GM19395 (cell line): ENCODE measurements around the gene YIPF5.

Source experiments
- ATAC-seq: cut with Tn5 transposase; IDR thresholded peaks from one replicate; pipeline ENCODE4 v1.9.1; 2021; ENCODE audit warnings: mild to moderate bottlenecking, moderate library complexity; ENCODE audit not compliant: unreplicated experiment

Gene YIPF5

DNA sequence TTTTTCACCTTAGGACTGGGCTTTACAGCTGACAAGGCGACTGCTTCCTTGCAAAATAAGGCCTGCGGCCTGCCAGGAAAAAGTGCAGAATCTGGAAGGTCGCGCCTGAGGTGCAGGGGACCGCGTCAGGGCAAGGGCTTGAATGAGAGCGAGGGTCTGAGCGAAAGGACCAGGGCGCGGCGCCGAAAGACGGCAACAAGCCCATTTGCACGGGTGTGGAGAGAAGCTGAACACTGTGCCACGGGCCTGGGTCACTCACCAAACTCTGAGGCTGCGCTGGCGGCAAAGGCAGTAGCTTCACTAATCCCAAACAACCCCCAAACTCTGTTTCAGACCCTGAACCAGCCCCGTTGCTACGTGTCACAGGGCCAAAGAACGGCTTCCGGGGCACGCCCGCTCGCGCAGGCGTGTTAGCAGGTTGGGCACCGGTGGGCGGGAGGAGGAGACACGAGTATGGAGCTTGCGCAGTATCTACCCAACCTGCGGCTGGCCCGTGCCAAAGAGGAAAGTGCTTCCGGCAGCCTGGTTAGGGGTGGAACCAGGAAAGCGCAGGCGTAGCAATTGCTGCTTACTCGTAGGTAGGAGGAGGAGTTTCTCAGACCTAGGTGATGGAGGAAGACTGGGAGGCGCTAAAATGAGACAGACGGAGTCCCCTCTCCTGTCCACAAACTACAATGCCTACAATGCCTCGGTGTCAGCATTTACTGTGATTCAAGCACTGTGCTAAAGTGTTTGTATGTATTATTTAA is at the start of gene YIPF5, which contains the start of gene KCTD16:
YIPF5 (minus strand) TSS at position 384 of the 749 bp plus-strand sequence. CDS start 704 bp downstream, outside the sequence.
KCTD16 (plus strand) TSS at position 598 of the 749 bp plus-strand sequence.
- peak; percentile 99 for ATAC-seq

DNA sequence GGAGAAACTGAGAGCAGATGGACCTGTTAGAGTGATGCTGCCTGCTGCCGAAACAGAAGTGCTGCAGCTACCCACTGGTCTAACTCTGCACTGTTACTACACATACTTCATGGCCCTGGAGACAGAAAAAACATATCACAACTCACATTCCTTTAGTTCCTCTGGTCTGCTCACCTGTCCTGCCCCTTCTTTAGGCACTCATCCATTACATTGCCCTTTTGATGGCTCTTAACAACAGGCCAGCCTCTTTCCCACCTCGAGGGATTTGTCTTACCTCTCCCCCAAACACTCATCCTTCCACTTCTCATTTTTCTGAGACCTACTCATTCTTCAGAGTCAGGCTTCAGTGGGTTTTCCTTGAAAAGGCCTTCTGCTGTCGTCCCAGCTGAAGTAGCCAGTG is 49.4 kb upstream of the YIPF5 start:
- no peak for ATAC-seq

DNA sequence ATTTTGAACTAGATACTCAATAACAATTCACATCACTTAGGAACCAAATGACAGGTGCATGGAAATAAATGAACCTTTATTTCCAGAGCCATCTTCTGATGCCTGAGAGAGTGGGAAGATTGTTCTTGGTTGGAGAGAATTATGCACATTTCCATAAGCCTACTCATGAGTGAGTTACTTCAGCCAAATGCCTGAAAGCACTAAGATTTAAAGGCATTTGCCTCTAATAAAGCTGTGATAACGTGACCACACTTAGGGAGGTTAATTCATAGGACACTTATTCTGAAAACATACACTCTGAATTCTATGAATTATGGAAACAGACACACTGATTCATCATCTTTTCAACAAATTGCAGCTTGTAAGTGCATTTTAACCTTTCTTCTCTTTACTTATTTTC is 40.2 kb upstream of the YIPF5 start:
- ATAC-seq = no peak

DNA sequence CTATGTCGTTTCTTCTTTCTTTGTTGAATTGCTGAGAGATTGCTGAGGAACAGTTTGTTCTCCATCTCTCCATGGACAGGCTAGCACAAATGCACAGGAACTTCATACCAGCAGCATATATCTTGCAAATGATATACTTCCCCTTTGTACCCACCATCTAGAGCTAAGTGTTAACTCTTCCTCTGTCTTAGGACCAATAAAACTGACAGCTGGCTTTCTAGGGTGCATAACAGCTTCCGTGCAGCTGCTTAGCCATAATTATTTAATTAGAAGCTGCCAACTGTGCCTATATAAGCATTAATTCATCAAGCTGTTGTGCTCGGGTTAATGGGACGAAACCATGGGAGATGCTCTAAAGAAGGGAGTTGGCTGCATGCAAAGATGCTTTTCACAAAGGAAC is 38.9 kb upstream of the YIPF5 start:
- ATAC-seq = no peak

DNA sequence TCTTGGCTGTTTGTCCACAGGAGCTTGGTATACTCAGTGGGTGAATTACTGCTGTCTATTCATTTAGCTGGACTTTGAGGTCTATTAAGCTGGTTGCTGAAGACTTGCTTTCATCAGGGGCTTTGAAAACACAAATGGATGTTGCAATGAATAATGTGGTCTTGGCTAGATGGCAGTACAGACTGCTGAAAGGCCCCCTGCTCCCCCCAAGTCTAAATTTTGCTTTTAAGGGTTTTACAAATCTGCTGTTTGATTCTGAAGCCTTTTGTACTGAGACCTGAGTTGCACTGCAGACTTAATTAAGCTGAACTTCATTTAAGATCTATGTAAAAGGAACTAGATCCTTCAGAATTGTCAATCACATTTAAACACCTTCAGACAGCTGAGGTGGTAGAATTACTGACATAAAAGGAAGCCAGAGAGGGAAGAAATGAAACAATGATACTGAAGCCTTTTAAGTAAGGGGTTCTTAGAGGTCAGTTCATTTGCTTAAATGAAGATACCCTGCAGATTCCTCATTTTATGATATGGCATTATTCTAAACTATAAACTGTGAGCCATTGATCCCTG is 37.5 kb upstream of the YIPF5 start:
- no peak for ATAC-seq

DNA sequence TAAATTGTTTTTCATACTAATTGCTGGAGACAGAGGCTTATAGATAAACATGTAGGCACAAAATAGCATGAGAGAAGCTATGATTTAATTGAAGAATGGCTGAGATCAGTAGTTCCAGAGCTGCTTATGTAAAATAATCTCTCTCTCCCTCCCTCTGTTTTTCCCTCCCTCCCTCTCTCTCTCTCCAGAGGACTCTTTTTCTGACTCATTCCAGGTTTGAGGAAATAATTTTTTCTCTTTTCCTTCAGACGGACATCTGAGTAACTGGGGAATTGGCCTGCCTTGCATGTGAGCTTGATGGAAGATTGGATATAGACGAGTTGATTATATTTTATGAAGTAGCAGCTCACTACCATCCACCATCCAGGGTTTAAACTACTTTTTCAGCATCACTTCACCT is 35.7 kb upstream of the YIPF5 start:
- ATAC-seq = no peak

- no peak for ATAC-seq
Observed at GRCh38 chr5:144205141-144205551, 34.7 kb upstream of the YIPF5 start.

DNA sequence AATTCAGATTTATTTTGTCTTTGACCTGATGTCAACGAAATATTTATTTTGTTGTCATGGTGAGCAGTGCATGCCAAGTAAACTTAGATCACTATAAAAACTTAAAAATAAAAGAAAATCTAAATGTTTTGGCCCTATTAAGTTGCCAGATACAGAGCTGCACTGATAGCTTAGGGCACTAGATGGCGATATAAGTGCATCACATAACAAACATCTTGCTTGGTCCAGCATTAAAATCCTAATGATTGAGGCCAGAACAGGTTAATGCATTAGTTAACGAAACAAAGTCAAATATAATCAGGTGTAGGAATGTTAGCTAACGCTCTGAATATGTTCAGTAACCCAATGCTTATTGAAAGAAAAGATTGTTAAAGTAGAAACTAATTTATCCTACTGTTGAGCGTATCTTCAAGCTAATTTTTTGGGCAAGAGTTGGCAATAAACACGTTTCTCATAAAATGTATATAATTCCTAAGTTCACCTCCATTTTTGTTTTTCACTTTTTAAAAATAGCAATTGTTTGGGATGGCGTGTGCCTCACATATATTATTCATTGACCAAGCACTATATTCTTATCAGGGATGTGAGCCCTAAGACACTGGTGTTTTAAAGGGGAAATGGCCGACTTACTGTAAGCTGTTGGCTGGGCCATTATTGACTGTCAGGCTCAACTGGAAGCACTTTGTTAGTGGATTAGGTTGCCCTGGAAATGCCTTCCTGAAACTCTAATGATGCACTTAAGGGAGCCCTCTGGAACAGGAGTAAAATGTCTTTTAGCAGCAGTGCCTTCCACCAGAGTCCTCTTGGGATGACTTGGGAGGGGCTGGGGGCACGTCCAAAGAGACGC is 33.5 kb upstream of the YIPF5 start:
- peak; percentile 89 for ATAC-seq

DNA sequence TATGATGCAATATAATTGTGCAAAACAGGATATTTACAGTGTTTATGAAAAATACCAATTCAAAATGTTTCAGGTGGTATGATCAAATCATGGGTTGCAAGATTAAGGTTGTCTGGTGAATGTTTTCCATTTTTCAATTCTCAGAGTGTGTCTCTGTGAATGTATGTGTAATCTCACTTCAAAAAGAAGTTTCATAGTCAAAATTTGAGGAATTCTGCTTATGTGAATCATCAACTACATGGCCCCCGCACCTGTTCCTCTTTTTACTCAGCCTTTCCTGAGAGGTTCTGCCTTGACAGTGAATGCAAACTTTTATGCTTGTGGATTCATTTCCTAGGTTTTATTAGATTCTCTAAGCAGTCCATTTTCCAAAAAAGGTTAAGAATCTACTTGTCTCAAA is 32.3 kb upstream of the YIPF5 start:
- no peak for ATAC-seq

DNA sequence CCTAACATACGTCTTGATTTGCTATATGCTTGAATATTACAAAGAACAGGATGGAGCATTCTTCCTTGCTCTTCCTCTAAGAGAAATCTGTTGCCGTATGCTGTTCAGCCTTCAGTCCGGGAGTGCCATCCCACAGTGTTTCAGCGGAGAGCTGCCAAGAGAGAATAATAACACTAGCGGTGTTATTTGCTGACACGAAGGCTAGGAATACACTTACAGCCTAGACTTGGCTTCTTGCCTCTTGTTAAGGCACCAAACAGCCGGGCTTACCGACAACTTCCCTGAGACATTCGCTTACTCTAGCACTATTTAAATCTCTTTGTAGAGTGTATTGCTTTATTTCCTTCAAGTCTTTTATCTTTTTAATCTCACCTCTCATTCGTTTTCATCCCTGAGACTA is 31.6 kb upstream of the YIPF5 start:
- ATAC-seq = no peak

- ATAC-seq = no peak
Observed at GRCh38 chr5:144201588-144201987, 31.1 kb upstream of the YIPF5 start.

DNA sequence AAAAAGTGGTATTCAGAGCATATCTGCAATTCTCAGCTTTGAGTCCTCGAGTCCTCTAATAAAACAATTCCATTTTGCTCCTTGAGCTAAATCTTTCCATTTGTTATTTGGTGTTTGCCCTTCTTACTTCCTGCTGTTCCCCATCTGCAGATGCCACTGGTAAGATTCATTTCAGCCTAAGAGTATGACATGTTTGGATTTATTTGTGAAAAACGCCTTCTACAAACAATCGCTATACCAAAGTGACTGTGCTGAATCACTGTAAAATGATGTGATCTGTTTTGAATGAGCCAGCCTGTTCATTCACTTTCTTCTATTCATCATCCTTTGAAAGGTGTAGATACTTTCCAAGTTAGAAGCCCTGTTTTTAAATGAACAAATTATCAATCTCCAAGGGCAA is 27.9 kb upstream of the YIPF5 start:
- no peak for ATAC-seq

DNA sequence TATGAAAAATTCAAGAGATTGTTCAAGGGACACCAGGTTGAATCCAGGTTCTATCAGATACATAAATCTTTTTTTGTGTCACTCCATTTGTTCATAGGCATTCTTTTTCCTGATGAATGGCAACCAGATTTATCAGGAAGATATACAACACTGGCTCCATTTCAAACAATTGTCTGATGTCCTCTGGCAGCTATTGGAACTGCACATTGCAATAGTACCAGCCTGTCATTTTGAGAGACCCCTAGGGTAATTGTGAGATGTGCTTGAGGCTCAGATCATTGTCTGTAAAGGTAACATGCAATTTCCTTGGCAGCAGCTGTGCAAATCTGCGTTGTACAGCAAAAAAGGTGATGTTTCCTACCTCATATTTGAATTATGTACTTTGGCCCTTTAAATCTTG is 26.2 kb upstream of the YIPF5 start:
- no peak for ATAC-seq

DNA sequence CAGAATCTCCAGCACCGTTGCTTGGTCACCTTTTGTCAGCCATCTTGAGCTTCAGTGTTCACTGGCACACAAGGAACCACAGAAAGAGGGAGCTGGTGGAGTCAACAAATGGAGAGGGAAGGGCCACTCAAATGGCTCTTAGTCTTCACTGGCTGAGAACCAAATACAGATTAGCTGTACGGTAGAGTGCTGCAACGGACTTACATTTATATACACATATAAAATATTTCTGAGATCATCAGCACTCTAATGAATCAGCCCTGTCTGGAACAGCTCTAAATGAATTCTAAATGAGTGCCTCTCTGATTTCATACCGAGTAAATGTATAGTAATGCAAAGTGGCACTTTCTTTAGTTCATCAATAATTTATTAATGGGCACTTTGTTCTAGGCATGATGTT is 25.0 kb upstream of the YIPF5 start:
- no peak for ATAC-seq

DNA sequence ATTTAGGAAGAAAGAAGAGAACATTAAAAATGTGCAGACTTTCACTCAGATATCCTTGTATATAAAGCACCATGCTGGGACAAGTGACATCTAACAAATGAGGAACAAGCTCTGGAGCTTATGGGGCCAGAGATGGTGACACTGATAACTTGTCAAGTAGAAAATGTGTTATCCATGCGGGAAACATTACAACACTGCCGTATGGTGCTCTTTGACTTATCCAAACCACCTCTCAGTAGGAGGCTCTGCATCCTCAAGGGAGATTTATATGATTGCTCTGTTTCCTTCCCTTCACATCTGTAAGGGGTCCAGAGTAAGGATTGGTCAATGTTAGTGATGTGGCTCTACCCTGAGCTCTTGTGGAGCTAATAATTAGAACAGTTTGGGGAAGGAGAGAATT is 23.7 kb upstream of the YIPF5 start:
- no peak for ATAC-seq

- ATAC-seq = no peak
Observed at GRCh38 chr5:144192661-144193060, 22.2 kb upstream of the YIPF5 start.

DNA sequence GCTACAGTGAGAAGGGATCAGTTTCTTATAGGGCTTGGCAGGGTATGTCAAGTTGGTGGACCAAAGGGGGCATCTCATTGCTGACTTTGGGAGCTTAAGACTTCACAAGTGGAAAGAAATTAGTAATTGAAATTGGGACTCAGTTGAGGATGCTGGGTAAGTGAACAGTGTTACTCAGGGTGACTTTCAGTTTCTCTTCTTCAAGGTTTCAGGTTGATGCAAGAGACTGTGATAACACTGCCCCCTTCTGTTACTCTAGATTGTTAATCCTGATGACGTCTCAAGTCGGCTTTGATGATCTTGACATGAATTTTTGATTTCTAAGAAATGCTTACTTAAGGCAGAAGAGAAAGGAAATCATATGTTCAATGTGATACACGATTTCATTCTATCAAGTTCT is 21.5 kb upstream of the YIPF5 start:
- ATAC-seq = peak; percentile 89

DNA sequence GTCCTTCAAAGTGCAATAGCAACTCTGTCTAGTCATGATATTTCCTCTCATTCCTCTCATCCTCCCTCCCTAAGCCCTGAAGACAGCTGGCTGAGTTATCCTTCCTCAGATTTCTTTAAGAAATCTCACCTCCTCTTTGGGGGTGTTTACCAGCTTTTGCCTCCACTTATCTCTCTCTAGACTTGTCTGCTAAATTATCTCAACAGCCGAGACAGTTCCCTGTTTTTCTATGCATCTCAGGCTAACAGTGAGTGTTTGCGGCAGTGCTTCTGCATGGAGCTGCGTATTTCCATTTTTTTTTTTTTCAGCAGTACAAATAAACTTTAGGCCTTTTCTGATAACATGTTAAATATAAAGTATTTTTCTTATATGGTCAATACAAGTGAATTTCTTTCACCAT is 21.1 kb upstream of the YIPF5 start:
- ATAC-seq = no peak

DNA sequence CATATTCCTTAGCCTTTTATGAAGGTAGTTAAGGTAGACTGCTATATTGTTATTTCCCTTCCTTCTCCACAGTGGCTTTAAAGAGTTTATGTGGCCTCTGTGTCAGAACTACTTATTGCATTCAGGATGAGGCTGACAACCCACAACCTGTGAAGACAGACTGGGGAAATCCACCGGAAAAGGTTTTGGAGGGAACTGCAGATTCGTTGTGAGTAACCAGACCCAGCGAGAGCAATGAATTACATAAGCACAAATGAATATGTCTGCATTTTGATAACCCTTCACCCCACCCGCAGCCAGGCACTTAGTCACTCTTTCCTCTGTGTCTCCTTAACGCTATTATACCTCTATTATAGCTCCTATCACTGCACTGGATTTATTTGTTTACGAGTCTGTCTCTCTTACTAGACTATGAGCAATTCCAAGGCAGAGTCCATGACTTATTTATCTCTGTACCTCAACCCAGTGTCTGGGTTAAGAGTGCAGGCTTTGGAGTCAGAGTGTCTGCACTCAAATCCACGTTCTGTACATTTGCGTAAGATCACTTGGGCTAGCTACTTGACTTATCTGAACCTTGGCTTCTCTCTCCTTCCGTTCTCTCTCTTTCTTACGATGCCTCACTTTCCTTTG is 19.5 kb upstream of the YIPF5 start:
- peak; percentile 30 for ATAC-seq

DNA sequence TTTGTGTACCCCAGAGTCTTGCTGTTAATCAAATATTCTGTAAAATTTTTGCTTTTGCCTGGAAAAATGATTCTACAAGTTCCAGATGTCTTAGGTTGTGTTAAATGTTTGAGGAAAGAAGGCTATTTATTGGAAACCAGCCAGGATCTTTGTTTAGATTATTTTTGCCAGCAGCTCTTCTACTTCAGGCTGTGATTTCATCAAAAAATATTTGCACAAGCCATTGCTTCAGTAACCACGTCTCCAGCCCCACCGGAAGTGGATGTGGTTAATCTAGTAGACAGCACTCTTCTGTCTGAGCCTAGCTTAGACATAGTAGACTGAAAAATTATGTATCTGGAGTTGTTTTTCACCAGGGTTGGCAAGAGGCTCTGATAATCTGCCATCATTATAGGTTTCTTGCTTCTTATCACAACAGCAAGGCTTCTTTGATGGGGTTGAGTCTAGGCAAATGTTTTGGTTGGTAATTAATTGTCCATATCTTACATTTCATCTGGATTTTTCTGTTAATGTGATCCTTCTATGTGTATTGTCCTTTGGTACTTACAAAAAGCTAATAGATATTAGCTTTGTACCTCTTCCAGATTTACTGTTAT is 17.3 kb upstream of the YIPF5 start:
- ATAC-seq = peak; percentile 83
